Measurements from ENCODE around the gene INO80.
A peak's percentile ranks its signal among the peaks of the same experiment; 100 is the strongest.

The INO80 gene

DNA sequence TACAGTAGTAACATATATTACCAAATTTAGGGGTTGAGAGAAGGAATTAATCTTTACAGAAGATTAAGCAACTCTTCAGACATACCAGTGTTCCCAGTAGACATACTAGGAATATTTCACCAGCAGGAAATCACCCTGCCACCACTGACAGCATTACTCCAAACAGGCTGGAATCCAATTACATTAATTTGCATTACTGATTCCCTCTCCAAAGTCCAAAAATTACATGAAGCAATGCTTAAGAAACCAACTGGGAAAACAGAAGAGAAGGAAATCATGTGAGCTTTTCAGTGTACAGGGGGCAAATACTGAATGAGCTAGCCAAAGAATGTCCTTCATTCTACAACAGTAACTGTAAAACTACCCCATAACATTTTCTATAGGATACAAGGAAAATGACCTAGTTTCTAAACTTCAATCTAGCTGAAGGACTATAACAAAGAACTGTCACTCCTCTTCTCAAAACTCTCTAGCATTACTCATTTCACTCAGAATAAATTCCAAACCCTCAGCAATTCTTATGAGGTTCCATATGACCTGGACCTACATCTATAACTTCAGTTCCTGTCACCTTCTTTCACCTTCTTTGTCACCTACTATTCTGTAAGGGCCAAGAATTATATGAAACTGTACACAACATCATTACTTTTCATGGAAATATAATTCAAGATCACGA is 72.7 kb downstream of the INO80 start:
- no peak for DNase-seq

DNA sequence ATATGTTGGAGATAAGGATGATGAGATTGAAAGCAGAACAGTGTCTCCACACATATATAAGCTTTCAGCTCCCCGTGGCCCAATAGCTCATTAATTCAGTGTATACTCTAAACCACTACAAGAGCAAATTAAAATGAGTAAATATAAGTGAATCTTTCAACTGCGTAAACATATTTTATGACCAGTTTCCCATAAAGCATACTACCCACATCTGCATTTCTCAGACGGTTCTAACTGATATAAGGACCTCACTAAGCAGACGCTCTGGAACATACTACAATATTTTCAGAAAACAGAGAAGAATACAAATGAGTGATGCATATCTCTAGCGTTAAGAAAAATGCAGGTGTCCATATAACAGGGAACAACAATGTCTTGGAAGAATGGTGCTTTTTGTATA is 73.2 kb downstream of the INO80 start:
- no peak for DNase-seq

DNA sequence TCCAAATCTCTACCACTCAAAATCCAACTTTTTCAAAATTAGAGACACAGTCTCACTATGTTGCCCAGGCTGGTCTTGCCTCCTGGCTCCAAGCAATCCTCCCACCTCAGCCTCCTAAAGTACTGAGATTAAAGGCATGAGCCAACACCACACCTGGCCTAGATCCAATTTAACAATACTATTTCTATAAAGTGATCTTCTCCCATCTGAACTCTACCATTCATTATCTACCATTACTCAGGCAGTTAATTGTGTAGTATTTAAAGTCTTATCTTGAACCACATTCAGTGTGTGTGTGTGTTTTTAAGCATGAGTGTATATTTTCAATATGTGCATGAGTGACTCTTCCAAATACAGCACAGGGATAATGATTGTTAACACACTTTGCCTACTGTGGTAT is 77.0 kb downstream of the INO80 start:
- DNase-seq = no peak

DNA sequence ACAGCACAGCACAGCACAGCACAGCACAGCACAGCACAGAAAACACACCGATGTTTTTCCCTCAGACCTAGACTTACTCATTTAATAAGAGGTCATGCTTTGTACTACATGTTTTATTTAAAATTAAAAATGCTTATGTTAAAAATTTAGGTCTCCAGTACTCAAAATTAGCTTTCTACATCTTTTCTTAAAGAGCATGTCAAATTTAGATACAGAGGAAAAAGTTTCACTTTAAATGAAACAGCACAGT is 84.1 kb downstream of the INO80 start:
- DNase-seq = no peak

DNA sequence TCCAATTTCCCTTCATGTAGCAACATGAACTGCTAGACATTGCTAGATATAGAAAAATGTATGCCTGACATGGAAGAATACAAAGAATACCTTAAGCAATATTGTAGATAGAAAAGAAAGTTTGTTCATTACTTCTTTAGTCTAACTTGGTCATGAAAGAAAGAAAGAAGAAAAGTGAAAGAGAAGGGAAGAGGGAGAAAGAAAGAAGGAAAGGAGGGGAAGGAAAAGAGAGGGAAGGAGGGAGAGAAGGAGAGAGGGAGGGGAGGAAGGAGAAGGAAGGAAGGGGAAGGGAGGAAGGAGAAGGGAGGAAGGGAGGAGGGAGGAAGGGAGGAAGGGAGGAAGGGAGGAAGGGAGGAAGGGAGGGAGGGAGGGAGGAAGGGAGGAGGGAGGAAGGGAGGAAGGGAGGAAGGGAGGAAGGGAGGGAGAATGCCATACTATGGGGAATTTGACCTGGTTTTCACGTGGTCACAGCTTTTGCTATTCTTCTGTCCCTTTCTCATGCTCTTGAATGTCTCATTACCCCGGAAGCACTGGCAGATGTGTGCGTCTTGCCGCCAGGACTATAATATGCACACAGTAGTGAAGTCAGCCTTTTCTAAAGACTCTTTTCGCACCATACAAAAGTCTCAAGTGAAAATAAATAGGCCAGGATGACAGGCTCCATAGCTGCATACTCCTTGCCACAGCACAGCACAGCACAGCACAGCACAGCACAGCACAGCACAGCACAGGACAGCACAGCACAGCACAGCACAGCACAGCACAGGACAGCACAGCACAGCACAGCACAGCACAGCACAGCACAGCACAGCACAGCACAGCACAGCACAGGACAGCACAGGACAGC is 84.6 kb downstream of the INO80 start:
- no peak for DNase-seq

DNA sequence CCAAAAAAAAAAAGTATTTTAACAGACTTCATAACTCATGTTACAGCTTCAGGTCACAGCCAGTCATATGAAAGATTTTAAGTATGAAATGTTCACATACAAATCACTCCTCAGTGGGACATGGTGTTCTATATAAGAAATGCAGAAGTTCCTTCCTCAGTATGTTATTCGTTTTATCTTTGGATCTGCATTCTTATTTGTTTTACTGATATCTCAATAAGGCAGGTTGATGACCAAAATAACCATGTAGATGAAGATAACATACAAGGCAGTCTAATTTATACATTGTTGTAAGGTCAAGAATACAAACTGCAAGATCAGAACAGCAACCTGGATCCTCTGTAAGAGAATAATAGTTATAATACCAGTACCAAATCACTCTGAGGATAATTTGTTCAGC is 87.2 kb downstream of the INO80 start:
- DNase-seq = no peak

DNA sequence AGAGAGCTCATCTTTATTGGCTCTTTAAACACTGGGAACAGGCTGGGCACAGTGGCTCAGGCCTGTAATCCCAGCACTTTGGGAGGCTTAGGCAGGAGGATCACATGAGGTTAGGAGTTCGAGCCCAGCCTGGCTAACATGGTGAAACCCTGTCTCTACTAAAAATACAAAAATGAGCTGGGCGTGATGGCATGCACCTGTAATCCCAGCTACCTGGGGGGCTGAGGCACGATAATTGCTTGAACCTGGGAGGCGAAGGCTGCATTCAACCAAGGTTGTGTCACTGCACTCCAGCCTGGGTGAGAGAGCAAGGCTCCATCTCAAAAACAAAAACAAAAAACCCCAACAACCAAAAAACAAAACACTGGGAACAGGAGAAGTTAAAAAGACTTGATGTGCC is 90.7 kb downstream of the INO80 start:
- DNase-seq = no peak

DNA sequence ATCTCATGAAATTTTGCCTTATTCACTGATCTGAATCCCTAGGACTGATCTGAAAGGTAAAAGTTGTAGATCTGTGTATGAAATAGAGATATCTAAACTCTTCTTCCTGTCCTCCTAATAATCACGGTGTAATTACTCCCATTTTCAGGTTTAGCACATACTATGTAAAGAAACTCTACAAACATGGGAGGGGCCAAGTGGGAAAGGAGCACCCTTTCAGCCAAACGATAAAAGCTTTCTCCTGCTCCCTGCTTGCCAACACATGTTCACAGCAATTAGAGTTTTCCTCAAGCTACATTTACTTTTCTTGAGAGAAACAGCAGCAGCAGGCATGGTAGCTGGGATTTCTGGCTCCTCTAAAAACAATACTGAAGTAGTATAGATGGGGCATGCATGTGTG is 91.2 kb downstream of the INO80 start:
- DNase-seq = no peak

DNA sequence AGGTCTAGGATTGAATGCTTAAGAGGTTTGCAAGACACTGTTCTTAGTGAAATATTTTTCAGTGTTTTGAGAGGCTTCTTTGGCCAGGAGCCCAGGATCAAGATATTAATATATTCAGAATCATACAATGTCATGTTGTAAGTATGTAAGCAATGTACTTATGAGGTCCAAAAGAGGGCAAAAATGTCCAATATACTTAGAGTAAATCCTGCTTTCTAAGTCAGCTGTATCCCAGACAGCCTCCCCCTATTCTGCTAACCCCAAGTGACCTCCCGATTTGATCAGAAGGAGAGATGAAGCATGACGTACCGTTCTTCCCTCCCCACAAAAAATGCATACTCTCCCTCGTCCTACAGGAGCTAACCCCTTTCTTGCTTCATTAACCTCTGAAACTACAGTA is 91.9 kb downstream of the INO80 start:
- no peak for DNase-seq

DNA sequence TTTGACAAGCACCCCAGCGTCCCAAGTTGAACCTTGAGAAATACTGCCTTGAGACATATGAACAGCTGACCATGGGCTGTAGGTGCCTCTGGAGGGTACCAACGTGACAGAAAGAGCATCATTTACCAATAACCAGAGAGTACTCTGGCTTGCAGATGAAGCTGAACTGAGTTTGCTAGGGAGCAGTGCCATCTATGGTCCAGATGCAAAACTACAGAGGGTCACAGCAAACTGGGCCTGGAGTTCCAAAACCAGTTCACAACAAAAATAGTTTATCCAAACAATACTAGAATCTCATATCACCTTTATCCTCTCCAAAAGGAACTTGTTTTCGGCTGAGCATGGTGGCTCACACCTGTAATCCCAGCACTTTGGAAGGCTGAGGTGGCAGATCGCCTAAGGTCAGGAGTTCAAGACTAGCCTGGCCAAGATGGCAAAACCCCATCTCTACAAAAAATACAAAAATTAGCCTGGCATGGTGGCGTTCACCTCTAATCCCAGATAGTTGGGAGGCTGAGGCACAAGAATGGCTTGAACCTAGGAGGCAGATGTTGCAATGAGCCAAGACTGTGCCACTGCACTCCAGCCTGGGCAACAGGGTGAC is 93.5 kb downstream of the INO80 start:
- peak; percentile 65 for DNase-seq

DNA sequence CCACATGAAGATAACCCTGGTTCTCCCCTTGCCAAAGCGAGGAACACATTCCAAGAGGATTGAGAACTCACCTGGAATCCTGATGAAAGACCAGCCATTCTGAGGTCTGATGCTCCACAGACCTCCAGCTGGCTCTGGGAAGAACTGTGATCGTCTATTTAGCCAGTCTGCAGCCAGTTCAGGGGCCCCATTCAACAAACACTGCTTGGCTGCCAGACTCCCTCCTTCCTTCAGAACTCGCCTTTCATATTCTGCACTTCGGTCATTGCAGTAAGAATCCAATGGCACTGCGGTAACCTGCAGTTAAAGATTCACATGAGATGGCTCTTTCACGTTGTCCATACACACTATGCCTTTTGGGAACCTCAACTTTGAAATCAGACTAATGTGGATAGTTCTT is 95.3 kb downstream of the INO80 start:
- DNase-seq = no peak

DNA sequence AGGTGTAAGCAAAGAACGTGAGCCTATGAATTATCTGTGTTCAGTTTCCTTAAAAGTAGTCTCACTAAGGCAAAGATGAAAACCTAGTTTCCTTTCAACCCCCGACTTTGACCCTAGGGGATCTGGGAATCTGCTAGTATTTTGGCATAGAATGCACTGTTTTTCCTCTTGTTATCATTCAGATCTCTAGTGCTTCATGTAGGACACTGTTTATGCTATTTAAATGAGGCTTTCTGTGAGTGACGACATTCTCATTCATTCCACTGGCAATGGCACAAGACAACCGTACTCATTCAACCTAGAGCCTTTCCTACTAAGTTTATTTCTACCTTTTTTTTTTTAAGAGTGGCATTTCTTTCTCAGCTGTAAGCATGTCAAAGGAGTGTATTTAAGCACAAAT is 95.8 kb downstream of the INO80 start:
- no peak for DNase-seq

DNA sequence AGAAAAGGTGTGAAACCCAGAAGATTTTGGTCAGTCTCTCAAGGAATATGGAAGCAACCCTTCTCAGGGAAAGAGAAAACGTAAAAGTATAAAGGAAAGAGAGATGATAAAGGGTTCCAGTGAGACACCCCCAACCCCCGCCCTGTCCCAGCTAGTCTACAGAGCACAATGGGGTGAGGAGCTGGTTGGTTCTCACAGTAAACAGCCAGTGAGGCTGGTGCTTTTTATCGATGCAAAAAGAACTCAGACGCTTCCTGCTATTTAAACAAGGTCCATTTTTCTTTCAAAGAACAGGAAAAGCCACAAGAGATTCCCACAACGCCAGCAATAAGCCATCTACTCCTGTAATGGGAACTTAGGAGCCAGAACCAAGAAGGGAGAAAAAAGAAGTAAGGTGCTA is 96.9 kb downstream of the INO80 start:
- no peak for DNase-seq

DNA sequence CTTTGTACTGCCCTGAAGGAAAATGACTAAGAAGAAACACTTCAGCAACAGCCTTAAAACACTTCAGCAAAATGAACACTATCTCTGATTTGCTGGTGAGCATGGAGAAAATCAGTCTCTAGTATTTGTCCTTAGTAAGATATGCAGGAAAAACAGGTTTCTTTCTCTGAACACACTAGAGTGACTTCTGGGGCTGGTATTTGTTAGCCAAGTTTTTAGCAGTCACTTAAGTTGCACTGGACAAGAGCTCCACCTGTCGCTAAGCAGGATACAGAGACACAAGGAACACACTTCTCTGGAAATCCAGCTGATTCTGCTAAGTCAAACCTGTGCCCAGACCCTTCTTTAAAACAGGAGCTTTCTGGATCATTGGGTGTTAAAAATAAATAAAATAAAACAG is 97.5 kb downstream of the INO80 start:
- DNase-seq = peak; percentile 57

DNA sequence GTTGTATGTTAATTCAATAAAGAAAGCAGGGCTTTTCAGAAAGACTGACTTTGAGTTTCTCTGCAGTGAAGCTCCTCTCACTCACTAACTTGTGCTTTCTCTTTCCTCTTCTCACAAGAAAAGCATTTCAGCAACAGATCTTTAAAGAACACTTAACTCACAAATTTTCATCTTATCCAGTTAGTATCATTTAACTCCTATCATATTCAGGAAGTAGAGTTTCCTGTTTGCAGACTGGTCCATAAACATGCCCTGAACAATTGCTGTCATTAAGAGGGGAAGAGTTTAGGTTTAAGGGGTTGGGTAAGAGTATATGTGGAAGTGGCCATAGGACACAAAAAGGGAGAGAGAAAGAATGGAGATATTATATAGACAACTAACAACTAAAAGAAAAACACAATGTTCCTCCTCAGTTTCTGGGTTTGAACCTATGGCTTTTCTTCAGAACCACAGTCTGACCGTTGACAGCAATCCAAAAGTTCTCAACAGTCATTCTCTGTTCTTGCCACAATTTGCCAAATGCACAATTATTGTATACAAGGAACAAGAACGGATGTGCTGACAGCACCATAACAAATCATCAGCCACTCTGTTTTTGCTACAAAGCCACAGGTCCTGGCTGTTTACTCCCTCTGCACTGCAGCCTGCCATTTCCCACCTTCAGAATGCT is 98.9 kb downstream of the INO80 start:
- no peak for DNase-seq

DNA sequence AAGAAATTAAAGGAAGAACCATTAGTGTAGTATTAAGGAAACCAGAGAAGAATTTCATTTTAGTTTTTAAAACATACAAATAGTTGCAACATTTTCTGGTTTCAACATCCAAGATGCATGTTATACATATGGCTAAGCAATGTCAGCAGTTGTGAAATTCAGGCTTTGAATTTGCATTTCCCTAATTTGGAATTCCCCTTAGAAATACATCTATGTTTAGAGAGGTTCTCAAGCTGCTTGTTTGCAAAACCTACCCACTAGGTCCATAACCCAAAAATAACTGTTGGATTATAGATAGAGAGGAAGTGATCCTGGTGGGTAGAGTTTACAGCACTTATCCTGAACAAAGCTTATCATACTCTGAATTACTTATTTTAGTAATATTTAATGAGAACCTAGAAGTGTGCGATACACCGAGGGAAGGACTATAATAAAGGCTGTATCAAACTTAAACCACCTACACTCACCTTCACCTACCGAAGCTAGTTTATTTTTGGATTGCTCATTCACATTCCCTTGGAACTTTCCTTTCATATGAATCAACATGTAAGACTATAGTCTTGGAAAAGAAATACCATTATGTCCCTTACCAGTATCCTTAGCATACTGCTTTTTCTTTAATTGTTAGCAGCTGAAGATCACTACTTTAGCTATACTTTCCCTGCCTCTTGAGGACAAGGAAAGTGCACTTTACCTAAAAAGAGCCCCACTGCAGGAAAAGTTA is 102.2 kb downstream of the INO80 start:
- DNase-seq = no peak

DNA sequence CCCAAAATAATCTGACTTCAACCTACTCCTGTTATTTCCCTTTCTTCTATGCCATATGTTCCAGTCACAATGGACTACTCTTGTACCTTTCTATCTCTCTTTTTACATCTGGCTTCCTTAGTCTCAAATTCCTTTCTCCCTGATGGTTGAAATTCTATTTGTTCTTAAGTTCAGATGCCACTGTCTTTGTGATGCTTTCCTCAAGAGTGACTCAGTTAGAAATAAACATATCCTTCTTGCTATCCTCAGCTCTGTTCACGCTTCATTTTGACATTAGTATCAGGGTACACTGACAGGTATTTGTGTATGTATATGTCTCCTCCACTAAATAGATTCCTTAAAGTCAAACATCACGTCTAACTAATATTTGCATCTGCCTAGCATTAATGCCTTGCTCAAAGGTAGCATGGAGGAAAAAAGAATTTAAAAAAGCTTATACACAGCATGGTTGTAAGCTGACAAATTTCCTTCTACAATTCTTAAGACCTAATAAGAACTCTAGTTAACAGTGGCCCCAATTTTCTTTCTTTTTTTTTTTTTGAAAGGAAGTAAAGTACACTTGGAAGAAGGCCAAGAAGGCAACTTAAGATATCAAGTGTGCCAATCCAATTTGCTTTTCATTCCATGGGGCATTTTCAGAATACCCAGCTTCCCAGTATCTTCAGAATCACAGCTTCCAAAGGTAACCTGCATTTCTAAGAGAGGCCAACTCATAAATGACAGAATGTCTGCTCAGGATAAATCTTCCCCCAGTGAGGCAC is 104.8 kb downstream of the INO80 start:
- DNase-seq = no peak

DNA sequence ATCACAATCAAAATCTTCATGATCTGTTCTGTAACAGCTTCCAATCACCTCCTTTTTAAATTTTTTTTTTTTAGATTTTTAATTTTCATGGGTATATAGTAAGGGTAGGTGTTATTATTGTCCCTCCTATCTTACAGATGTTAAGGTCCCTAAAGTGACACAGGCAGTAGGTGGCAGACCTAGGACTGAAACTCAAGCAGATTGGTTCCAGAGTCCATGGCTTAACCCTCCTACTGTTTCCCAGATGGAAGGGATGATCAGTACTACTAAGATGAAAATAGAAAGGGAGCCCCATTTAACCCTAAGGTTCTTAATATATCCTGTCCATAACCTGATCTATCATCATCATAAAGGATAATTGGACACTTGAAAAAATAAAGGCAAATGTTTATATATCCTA is 105.7 kb downstream of the INO80 start:
- DNase-seq = no peak

DNA sequence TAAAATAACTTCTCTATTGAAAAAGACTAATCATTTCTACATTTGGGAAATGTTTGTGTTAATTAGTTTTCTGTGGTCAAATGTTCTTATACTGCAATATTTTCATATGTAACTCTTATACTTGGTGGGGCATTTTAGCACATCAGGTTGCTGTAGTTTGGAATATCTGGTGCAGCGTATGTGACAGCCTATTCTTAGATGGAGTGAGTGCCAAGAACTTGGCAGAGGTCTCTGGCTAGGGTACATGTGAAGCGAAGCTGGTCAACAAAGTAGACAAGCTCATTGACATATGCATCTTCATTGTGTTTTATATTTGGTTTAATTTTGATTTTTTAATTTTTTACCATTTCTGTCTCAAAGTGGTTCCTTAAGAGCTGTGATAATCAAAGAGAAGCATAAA is 109.6 kb downstream of the INO80 start:
- no peak for DNase-seq

DNA sequence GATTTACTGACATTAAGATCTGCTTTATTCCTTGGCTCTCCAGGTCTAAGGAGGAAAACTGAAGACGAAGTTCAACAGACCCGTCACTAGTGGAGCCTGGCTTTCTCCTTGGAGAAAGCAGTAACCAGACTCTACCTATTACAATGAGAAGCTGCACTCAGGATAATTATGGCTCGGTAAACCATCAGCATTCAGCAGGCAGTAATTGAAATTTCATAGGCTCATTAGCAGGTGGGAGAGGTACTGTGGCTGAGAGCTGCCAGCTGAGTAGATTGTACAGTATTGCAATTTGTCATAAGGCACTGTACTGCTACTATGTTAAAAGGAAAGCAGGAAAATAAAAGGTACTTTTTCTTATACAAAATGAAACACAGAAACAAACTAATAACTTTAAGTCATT is 111.6 kb downstream of the INO80 start:
- no peak for DNase-seq

DNA sequence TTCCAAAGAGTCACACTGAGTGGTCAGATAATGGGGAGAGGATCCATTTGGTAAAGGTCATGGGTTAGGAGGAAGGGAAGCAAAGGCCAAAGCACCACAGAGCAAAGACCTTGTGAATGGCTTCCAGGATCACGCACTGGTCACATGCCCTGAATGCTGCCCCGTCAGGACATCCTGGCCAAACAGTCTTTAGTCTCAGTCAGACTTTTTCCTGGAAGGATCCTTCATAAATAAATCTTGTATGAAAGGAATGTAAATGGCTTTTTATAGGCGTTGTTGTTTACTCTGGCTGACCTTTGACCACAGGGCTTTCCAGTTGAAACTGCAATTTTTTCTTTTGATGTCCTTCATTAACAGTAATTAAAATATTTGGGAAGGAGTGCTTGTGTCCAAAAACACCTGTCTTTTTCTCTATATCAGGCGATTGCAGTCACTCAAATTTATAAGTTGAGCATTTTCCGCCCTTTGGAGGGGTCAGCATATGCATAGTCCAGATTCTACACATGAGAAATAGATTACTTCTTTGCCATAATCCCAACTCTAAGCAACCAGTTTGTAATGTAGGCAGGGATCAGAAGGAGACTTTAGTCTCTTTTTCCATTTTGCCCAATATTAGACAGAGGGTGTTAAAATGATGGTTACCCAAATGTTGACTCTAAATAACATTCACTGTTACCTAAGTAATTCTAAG is 114.4 kb downstream of the INO80 start:
- no peak for DNase-seq

DNA sequence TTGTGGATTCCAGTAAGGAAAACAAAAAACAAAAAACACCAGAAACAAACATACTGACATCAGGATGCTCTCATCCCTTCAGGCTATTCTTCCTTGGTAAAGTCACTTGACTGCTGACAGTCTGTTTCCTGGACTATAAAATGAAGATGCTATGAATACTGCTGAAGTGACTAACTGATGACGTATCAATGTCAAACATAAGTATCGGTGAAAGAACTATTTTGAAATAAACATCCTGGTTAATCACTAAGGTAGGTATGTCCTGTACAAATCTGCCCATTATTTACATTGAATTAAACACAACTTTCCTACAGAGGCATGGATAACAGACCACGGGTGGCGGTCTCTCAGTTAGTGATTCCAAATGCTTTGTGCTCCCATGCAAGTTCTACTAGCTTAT is 116.9 kb downstream of the INO80 start:
- no peak for DNase-seq

Measured in DMS53 (cell line).